Measurements from ENCODE around the gene KCND3.

DNA sequence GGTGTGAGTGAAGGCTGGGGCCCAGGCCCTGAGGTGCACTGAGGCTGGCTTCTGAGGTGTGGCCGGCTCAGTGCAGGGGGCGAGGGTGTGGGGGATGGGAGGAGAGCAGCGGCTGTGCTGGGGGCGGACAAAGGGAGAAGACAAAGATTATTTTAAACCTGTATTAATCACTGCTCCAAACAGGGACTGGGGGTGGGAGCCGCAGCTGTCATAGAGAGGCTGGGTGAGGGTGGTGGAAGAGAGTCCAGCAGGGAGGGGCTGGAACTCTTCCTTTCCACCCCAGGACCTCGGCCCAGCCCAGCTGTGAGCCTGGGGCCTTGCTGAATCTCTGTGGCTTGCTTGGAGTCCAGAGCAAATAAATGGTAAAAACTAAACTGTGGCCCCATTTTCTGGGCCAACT lies 106.9 kb downstream of the KCND3 start:
- no peak for TF ChIP-seq POLR2A (IDR thresholded peaks at IDR 0.05)
- TF ChIP-seq, protein P1, sequence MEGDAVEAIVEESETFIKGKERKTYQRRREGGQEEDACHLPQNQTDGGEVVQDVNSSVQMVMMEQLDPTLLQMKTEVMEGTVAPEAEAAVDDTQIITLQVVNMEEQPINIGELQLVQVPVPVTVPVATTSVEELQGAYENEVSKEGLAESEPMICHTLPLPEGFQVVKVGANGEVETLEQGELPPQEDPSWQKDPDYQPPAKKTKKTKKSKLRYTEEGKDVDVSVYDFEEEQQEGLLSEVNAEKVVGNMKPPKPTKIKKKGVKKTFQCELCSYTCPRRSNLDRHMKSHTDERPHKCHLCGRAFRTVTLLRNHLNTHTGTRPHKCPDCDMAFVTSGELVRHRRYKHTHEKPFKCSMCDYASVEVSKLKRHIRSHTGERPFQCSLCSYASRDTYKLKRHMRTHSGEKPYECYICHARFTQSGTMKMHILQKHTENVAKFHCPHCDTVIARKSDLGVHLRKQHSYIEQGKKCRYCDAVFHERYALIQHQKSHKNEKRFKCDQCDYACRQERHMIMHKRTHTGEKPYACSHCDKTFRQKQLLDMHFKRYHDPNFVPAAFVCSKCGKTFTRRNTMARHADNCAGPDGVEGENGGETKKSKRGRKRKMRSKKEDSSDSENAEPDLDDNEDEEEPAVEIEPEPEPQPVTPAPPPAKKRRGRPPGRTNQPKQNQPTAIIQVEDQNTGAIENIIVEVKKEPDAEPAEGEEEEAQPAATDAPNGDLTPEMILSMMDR (IDR thresholded peaks at IDR 0.05) = no peak
- TF ChIP-seq POLR2AphosphoS5 (IDR thresholded peaks at IDR 0.05) = no peak

Data from upper lobe of left lung (tissue), 4 donors.